ENCODE results near the gene GRIK4.

- TF ChIP-seq CTCF (IDR thresholded peaks at IDR 0.05) (no peak), POLR2A (IDR thresholded peaks at IDR 0.05) (no peak)
These were observed 299.7 kb downstream of the GRIK4 start for GRCh38 chr11:120811199-120811598.
